Measurements from ENCODE around the gene ZBTB7A.

GRCh38 chr19:4045597-4046361, 20.9 kb downstream of the ZBTB7A start:
- TF ChIP-seq CTCF (conservative IDR thresholded peaks at IDR 0.05; ENCODE audit: low read depth, low read length) (no peak), EZH2 (IDR thresholded peaks at IDR 0.05; ENCODE audit: borderline replicate concordance, low read depth, low read length, poor library complexity, severe bottlenecking) (no peak)

Measured in A673 (cell line).